T-helper 2 cell treated with Interferon-gamma antibody and Interleukin-4, amounts not matched to agents 5 μg/mL and 100 μg/mL, for 36 hours (primary cell): ENCODE results near the gene SDR39U1.

Source experiments
- DNase-seq: peaks from one replicate; pipeline ENCODE4 v3.0.0; 2021; ENCODE audit warnings: low spot score
- H3K27ac Mint-ChIP-seq: one replicate; pipeline ENCODE4 v1.8.0; 2021; ENCODE audit warnings: mild to moderate bottlenecking, mixed read lengths
- H3K27me3 Mint-ChIP-seq: one replicate; pipeline ENCODE4 v1.8.0; 2021; ENCODE audit warnings: low read depth, mixed read lengths
- H3K36me3 Mint-ChIP-seq: one replicate; pipeline ENCODE4 v1.8.0; 2021; ENCODE audit warnings: low read depth, mixed read lengths
- H3K4me1 Mint-ChIP-seq: one replicate; pipeline ENCODE4 v1.8.0; 2021; ENCODE audit warnings: low read depth, mixed read lengths
- H3K4me3 Mint-ChIP-seq: one replicate; pipeline ENCODE4 v1.8.0; 2022; ENCODE audit warnings: mild to moderate bottlenecking, moderate library complexity, mixed read lengths
- H3K9me3 Mint-ChIP-seq: one replicate; pipeline ENCODE4 v1.8.0; 2021; ENCODE audit warnings: mixed read lengths

The SDR39U1 gene

DNA sequence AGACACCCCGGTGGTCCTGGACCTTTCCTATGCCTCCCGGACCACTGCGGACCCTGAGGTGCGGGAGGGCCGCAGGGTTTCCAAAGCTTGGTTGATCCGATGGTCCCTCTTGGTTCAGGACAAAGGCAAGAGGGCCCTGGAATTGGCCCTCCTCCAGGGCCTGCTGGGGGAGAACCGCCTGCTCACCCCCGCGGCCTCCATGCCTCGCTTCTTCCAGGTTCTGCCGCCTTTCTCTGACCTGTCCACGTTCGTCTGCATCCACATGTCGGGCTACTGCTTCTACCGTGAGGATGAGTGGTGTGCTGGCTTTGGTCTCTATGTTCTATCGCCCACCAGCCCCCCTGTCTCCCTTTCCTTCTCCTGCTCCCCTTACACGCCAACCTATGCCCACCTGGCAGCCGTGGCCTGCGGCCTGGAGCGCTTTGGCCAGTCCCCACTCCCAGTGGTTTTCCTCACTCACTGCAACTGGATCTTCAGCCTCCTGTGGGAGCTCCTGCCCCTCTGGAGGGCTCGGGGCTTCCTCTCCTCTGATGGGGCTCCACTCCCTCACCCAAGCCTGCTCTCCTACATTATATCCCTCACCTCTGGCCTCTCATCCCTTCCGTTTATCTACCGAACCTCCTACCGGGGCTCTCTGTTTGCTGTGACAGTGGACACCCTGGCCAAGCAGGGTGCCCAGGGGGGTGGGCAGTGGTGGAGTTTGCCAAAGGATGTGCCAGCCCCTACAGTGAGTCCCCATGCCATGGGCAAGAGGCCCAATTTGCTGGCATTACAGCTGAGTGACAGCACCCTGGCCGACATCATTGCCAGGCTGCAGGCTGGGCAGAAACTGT, 26.9 kb downstream of the SDR39U1 start:
- no peaks in the 10 kb centered on the region for H3K4me1 Mint-ChIP-seq
- H3K4me3 Mint-ChIP-seq: no peak overlapping the region
- H3K27ac Mint-ChIP-seq: no peak overlapping the region
- peaks cover 16% of the 10 kb centered on the region for H3K27me3 Mint-ChIP-seq
- no peak for DNase-seq
- H3K36me3 Mint-ChIP-seq: no peaks in the 10 kb centered on the region
- H3K9me3 Mint-ChIP-seq: no peaks in the 10 kb centered on the region

GRCh38 chr14:24414732-24415420, 27.7 kb downstream of the SDR39U1 start:
- DNase-seq: no peak
- Mint-ChIP-seq H3K4me3 (no peak overlapping the region), H3K4me1 (no peaks in the 10 kb centered on the region), H3K27ac (no peak overlapping the region), H3K36me3 (no peaks in the 10 kb centered on the region), H3K27me3 (peaks cover 11% of the 10 kb centered on the region), H3K9me3 (no peaks in the 10 kb centered on the region)

DNA sequence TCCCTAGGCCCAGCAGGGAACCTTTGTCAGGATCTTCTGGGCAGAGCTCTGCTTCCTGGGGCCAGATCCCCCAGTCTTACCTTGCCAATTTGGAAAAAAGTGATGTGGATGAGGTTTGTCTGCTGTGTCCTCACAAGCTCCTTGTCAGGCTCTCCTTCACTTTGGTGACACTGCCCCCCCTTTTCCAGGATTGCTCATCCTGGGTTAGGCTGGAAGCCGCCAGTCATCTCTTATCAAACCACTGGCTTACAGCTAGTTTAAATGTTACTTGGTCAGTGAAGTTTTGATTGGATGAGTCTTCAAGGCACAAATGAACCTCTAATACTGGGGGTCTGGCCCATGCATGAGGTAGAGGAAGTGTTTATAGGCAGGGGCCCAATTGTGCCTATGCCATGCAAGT, 28.5 kb downstream of the SDR39U1 start:
- no peak overlapping the region for H3K27ac Mint-ChIP-seq
- H3K36me3 Mint-ChIP-seq: no peaks in the 10 kb centered on the region

GRCh38 chr14:24411443-24412389, 30.9 kb downstream of the SDR39U1 start:
- DNase-seq: no peak
- Mint-ChIP-seq H3K4me1 (no peaks in the 10 kb centered on the region), H3K36me3 (no peaks in the 10 kb centered on the region), H3K4me3 (no peak overlapping the region), H3K9me3 (no peaks in the 10 kb centered on the region), H3K27me3 (peaks cover 3% of the 10 kb centered on the region), H3K27ac (no peak overlapping the region)

More for the DNA sequence above, 28.5 kb downstream of the SDR39U1 start:
- Mint-ChIP-seq H3K4me3 (no peak overlapping the region), H3K9me3 (no peaks in the 10 kb centered on the region), H3K4me1 (no peaks in the 10 kb centered on the region), H3K27me3 (peaks cover 6% of the 10 kb centered on the region)
- no peak for DNase-seq

GRCh38 chr14:24409956-24410355, 32.6 kb downstream of the SDR39U1 start:
- H3K9me3 Mint-ChIP-seq: no peaks in the 10 kb centered on the region
- no peak for DNase-seq
- peaks cover 4% of the 10 kb centered on the region for H3K27me3 Mint-ChIP-seq
- H3K27ac Mint-ChIP-seq: no peak overlapping the region
- no peaks in the 10 kb centered on the region for H3K36me3 Mint-ChIP-seq
- no peak overlapping the region for H3K4me3 Mint-ChIP-seq
- no peaks in the 10 kb centered on the region for H3K4me1 Mint-ChIP-seq

DNA sequence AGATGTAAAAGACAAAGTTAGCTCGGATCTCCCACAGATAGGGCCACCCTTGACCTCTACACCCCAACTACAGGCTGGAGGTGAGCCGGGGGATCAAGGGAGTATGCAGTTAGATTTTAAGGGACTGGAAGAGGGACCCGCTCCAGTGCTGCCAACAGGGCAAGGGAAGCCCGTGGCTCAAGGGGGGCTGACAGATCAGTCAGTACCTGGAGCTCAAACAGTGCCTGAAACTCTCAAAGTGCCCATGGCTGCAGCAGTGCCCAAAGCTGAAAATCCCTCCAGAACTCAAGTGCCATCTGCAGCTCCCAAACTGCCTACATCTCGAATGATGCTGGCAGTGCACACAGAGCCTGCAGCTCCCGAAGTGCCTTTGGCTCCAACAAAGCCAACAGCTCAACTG, 33.4 kb downstream of the SDR39U1 start:
- no peak overlapping the region for H3K4me3 Mint-ChIP-seq
- no peak for DNase-seq
- H3K36me3 Mint-ChIP-seq: no peaks in the 10 kb centered on the region
- H3K9me3 Mint-ChIP-seq: no peaks in the 10 kb centered on the region
- peaks cover 12% of the 10 kb centered on the region for H3K27me3 Mint-ChIP-seq
- no peak overlapping the region for H3K27ac Mint-ChIP-seq
- H3K4me1 Mint-ChIP-seq: no peaks in the 10 kb centered on the region

DNA sequence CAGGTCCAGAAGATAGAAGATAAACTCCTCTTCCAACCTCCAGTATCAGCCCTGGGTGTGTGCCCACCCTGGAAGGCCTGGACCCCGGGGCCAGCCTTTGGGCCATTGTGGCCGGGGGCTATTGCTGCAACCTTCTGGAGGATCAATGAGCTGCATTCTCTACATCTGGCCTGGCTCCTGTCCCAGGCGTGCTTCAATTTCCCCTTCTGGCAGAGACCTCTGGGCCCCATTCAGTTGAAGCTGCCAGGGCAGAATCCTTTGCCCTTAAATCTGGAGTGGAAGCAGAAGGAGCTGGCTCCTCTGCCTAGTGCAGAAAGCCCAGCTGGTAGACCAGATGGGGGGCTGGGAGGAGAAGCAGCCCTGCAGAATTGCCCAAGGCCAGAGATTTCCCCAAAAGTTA, 33.8 kb downstream of the SDR39U1 start:
- H3K9me3 Mint-ChIP-seq: no peaks in the 10 kb centered on the region
- no peak for DNase-seq
- no peak overlapping the region for H3K27ac Mint-ChIP-seq
- no peaks in the 10 kb centered on the region for H3K36me3 Mint-ChIP-seq
- no peak overlapping the region for H3K4me3 Mint-ChIP-seq
- peaks cover 16% of the 10 kb centered on the region for H3K27me3 Mint-ChIP-seq
- no peaks in the 10 kb centered on the region for H3K4me1 Mint-ChIP-seq

- H3K9me3 Mint-ChIP-seq: no peaks in the 10 kb centered on the region
- H3K4me3 Mint-ChIP-seq: no peak overlapping the region
- peaks cover 26% of the 10 kb centered on the region for H3K27me3 Mint-ChIP-seq
- DNase-seq: no peak
- H3K27ac Mint-ChIP-seq: no peak overlapping the region
- no peaks in the 10 kb centered on the region for H3K36me3 Mint-ChIP-seq
- H3K4me1 Mint-ChIP-seq: no peaks in the 10 kb centered on the region
Measured at GRCh38 chr14:24407608-24408325, 34.8 kb downstream of the SDR39U1 start.

- Mint-ChIP-seq H3K4me1 (no peaks in the 10 kb centered on the region), H3K27ac (no peak overlapping the region), H3K9me3 (no peaks in the 10 kb centered on the region), H3K4me3 (no peak overlapping the region), H3K36me3 (no peaks in the 10 kb centered on the region), H3K27me3 (peaks cover 32% of the 10 kb centered on the region)
- no peak for DNase-seq
Measured at GRCh38 chr14:24406416-24406815, 36.2 kb downstream of the SDR39U1 start.

GRCh38 chr14:24404814-24405213, 37.8 kb downstream of the SDR39U1 start:
- DNase-seq: no peak
- Mint-ChIP-seq H3K27ac (no peak overlapping the region), H3K4me3 (no peak overlapping the region), H3K36me3 (no peaks in the 10 kb centered on the region), H3K27me3 (peaks cover 35% of the 10 kb centered on the region), H3K4me1 (no peaks in the 10 kb centered on the region), H3K9me3 (no peaks in the 10 kb centered on the region)

DNA sequence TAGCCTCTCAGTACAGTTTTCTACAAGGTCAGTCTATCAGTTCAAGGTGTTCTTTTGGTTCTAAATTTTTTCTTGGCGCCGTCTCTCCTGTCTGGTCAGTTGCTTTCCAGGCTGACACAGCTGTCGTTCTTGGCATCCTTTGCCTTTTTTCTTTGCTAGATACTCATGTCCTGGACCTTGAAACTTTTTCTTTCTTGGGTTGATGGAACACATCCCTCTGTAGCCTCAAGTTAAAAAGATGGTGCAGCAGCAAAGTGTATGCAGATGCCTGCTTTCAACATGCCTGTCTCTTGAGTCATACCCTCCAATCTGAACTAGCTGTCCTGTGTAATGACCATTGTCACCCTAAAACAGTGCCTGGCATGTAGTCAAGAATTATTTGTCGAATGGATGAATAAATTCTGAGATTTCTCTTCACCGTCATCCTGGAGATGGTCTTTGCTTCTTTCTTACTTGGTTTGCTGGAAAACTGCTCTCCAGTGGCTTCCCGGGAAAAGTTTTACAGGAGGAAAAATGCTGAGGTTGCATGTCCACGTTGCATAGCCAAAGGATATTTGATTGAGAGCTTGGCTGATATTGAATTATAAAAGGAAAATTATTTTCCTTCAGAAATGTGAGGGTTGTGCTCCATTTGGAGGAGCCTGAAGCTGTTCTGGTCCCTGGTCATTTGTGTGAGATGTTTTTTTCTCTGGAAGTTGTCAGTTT, 39.1 kb downstream of the SDR39U1 start:
- no peak for DNase-seq
- Mint-ChIP-seq H3K36me3 (no peaks in the 10 kb centered on the region), H3K9me3 (no peaks in the 10 kb centered on the region), H3K27me3 (peaks cover 40% of the 10 kb centered on the region), H3K27ac (no peak overlapping the region), H3K4me3 (no peak overlapping the region), H3K4me1 (peaks cover 3% of the 10 kb centered on the region)

GRCh38 chr14:24401810-24402702, 40.5 kb downstream of the SDR39U1 start:
- no peak overlapping the region for H3K27ac Mint-ChIP-seq
- H3K27me3 Mint-ChIP-seq: peaks cover 47% of the 10 kb centered on the region
- peaks cover 3% of the 10 kb centered on the region for H3K4me1 Mint-ChIP-seq
- H3K9me3 Mint-ChIP-seq: no peaks in the 10 kb centered on the region
- no peak for DNase-seq
- no peaks in the 10 kb centered on the region for H3K36me3 Mint-ChIP-seq
- no peak overlapping the region for H3K4me3 Mint-ChIP-seq
